GM18498 (cell line): ENCODE data around the gene PRUNE1.

Source experiments
- ATAC-seq: cut with Tn5 transposase; IDR thresholded peaks from one replicate; pipeline ENCODE4 v1.9.1; 2021; ENCODE audit warnings: mild to moderate bottlenecking, moderate library complexity; ENCODE audit not compliant: unreplicated experiment

The PRUNE1 gene

DNA sequence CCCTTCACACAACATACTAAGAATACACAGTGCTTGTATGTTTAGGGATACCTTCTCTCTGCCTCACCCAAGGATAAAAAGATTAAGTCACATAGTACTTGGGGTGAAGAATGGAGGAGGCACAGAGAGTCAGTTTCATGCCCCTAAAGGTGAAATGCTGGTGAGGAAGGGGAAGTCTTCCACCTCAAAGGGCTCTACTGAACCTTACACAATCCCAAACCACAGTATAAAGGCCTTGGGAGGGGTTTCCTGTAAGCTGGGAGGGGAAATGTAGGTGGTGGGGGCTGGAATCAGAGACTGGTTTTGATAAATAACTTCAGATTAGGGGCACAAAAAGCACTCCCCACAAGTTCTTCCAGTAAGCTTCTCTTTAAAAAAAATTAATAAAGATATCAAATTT is 5.1 kb upstream of the PRUNE1 start:
- ATAC-seq = no peak

DNA sequence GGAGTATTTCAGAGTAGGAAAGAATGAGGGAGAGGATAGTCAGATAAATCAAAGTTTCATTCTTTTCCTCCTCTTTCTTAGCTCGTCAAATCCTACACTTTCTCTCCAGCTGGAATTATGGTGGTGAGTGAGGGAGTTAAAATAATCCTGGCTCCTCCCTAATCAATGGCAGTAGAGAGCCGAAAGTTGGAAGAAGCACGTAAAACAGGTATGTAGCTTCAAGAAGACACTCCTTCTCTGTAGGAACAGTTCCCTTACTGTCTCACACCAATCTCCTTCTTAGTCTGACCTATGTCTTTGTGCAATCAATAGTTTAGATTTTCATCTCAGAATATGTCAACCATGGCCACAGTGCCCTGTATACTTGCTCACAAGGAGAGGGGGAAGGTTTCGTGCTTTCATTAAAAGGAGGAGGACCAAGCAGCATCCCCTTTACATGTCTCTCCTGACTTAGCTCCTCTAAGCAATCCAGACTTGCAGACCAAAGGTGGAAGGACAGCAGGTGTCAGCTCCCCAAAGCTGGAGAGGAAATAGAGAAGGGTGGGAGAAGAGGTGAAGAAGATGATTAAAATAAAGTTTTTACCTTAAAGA is 2.4 kb upstream of the PRUNE1 start:
- no peak for ATAC-seq

DNA sequence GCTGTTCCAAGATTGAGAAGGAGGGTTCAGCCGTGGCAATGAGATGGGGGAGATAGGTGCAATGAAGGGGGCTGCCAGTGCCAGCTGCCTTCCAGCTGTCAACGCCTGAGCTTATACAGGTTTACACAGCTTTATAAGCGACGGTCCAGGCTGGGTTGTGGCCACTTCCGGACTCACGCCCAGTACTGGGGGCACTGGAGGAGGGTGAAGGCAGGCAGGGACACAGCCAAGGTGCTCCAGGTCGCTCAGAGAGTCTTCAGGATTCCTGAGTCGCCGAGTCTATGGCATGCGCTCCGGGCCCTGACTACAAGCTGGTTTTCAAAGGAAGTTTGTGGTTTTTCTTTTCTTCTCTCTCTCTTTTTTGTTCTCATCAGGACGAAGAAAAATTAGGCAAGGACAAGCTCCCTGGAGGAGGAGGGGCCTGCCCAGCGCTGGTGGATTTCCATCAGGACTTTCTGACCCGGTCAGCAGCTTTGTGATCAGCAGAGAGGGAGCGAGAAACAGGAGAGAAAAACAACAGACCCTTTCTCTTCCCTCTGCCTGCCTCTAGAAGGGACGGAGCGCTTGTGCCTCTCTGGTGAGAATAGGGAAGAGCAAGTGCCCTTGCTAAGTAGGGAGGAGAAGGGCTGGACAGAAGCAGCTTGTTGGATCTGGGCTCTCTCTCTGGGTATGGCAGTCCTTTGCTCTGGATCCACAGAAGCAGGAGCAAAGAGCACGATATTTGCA is 1.8 kb upstream of the PRUNE1 start, which contains the start of gene MINDY1:
TSS of gene MINDY1 (minus strand) at position 576 of the 726 bp plus-strand sequence. CDS start 4,285 bp downstream, outside the sequence.
- peak; percentile 36 for ATAC-seq

- ATAC-seq = peak; percentile 2
Observed at GRCh38 chr1:151007853-151008243, 401 bp upstream of the PRUNE1 start.

GRCh38 chr1:151009206-151009587 is 948 bp downstream of the PRUNE1 start:
- ATAC-seq = no peak

- ATAC-seq = no peak
Observed at GRCh38 chr1:151009674-151010345, 1.6 kb downstream of the PRUNE1 start.

GRCh38 chr1:151010346-151010726 is 2.1 kb downstream of the PRUNE1 start:
- no peak for ATAC-seq

- ATAC-seq = no peak
Observed at GRCh38 chr1:151011154-151011850, 3.1 kb downstream of the PRUNE1 start.

DNA sequence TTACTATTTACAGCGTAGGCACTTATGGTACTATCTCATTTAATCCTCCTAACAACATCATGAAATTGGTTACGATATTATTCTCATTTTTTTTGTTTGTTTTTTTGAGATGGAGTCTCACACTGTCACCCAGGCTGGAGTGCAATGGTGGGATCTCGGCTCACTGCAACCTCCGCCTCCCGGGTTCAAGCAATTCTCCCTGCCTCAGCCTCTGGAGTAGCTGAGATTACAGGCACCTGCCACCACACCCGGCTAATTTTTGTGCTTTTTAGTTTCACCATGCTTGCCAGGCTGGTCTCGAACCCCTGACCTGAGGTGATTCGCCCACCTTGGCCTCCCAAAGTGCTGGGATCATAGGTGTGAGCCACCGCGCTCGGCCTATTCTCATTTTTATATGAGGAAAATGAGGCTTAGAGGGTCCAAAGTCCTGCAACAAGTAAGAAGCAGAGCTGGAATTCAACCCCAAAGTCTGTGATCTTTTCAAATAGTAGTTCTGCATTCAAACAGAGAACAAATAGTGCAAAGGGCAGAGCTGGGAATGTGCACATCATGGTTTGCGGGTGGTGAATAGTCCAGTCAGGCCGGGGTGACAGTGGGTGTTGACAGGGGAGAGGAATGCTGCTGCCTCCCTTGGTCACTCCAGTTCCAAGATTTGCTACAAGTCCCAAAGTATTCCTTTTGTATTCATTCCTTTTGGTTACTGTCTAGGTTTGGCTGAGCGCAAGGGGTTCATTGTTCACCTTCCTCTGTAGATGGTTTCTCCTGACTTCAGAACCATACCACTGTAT is 4.6 kb downstream of the PRUNE1 start:
- no peak for ATAC-seq

- no peak for ATAC-seq
Observed at GRCh38 chr1:151013518-151013917, 5.3 kb downstream of the PRUNE1 start.

DNA sequence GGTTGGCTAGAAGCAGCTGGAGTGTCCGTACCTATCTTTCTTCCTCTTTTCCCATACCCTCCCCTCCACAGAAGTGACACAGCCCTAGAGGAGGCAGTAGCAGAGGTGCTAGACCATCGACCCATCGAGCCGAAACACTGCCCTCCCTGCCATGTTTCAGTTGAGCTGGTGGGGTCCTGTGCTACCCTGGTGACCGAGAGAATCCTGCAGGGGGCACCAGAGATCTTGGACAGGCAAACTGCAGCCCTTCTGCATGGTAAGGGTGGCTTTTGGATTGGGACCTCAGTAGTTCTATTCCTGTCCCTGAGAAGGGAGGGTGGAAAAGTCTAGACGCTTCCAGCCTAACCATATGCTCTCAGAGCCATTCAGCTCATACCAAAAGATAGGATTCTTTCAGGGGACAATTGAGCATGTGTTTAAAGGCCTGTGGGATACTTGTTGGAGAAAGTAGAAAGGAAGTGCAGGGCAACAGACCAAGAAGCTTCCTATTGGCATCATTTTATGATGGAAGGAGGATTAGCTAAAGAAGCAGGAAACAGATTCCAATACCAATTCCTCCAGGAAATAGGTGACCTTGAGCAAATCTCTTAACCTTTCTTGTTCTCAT is 16.4 kb downstream of the PRUNE1 start:
- no peak for ATAC-seq

- ATAC-seq = no peak
Observed at GRCh38 chr1:151026460-151026859, 18.2 kb downstream of the PRUNE1 start.

DNA sequence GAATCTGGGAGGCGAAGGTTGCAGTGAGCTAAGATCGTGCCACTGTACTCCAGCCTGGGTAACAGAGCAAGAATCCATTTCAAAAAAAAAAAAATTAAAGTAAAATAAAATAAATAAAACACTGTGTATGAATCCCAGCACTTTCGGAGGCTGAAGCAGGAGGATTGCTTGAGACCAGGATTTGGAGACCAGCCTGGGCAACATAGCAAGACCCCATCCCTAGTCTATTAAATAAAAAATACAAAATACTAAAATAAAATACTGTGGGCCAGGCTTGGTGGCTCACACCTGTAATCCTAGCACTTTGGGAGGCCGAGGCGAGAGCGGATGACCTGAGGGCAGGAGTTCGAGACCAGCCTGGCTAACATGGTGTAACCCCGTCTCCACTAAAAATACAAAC is 23.9 kb downstream of the PRUNE1 start:
- ATAC-seq = no peak

GRCh38 chr1:151035167-151035566 is 26.9 kb downstream of the PRUNE1 start:
- no peak for ATAC-seq

GRCh38 chr1:151036356-151036755 is 28.1 kb downstream of the PRUNE1 start, which contains the start of gene BNIPL:
BNIPL (plus strand) TSS chr1:151036586; CDS start chr1:151036726, 140 bp downstream.
- no peak for ATAC-seq

DNA sequence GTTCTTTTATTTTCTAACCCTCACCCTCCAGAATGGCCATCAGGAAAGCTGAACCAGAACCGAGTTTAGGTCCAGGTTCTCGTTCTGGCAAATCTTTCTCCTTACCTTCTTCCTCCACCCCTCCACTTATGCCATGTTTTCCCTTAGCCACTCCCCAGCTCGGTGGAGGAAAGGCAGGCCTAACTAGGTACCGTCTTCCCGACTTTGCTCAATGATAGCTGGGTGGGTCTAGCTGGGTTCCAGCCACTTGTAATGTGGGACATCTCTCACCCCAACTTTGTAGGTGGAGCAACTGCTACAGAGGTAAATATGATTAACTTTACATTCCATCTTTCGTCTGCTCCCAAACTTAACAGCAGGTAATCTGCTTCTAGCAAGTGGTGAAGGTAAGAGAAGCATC is 28.8 kb downstream of the PRUNE1 start:
- ATAC-seq = no peak

DNA sequence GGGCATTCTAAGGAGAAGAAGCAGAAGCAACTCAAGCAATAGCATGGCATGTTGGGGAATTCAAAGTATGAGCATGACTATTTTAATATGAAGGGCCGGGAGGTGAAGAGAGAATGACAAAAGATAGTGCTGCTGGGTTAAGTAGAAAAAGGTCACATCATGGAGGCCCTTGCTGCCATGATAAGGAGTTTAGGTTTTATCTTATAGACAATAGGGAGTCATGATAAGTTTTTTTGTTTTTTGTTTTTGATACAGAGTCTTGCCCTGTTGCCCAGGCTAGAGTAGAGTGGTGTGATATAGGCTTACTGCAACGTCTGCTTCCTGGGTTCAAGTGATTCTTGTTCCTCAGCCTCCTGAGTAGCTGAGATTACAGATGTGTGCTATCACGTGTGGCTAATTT is 31.3 kb downstream of the PRUNE1 start:
- ATAC-seq = no peak

- ATAC-seq = no peak
Observed at GRCh38 chr1:151043163-151043562, 34.9 kb downstream of the PRUNE1 start.

DNA sequence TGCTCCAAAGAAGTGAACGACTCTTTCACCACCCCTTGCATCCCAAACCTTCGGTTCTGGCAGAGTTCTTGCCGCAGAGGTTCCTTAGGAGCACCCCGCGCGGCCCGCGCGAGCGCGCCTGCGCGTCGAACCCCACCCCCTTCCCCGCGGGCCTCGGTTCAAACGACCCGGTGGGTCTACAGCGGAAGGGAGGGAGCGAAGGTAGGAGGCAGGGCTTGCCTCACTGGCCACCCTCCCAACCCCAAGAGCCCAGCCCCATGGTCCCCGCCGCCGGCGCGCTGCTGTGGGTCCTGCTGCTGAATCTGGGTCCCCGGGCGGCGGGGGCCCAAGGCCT is 39.3 kb downstream of the PRUNE1 start, which contains the start of gene C1orf56:
TSS of gene C1orf56 (plus strand) at position 161 of the 334 bp plus-strand sequence. CDS start at position 258, 97 bp downstream.
- peak; percentile 43 for ATAC-seq
